ENCODE data around the gene COL24A1. TPM values are rescaled to one million over a fixed set of nuclear protein-coding genes. Genes with fewer than 3 reads are reported as not detected.

Gene COL24A1
- total and polyA plus RNA-seq, 2 donors (not counting 3 experiments of a cell fraction or from before 2014, with no cell fraction given) = 0.03 TPM; not detected in 1

DNA sequence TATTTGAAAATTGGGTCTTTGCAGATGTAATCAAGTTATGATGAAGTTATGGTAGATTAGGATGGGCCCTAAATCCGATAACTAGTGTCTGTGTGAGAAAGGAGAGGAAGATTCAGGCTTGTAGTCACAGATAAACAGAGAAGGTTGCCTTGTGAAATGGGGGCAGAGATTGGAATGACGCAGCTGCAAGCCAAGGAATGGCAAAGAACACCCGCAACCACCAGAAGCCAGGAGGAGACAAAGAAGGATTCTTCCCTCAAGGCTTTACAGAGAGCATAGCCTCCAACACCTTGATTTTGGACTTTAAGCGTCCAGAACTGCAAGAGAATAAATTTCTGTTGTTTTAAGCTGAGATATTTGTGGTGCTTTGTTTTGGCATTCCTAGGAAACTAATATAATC, 35.4 kb upstream of the COL24A1 start:
- ChIA-PET CTCF (no interaction called here), POLR2A (no interaction called here)
- DNase-seq (ENCODE audit: low read depth, low spot score) (no peak), FAIRE-seq (no peak)
- H4K20me1 ChIP-seq (replicated peaks; ENCODE audit: control insufficient read depth, extremely low read depth, insufficient read depth, low read length) = no peaks in the 10 kb centered on the region
- H3K4me1 ChIP-seq (ENCODE audit: control insufficient read depth, extremely low read depth, insufficient read depth, low read length) = no peaks in the 10 kb centered on the region
- TF ChIP-seq, protein P1, sequence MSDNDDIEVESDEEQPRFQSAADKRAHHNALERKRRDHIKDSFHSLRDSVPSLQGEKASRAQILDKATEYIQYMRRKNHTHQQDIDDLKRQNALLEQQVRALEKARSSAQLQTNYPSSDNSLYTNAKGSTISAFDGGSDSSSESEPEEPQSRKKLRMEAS (IDR thresholded peaks at IDR 0.05; ENCODE audit: insufficient read depth, insufficient read length) = no peak
- no peak for TF ChIP-seq POLR2AphosphoS5 (IDR thresholded peaks at IDR 0.05; ENCODE audit: insufficient read depth, low read depth, low read length)
- TF ChIP-seq MYC (IDR thresholded peaks at IDR 0.05; ENCODE audit: low read depth, low read length) = no peak
- no peak for TF ChIP-seq POLR2A (IDR thresholded peaks at IDR 0.05; ENCODE audit: low read depth, low read length)
- no peak for TF ChIP-seq FOS (IDR thresholded peaks at IDR 0.05; ENCODE audit: borderline replicate concordance, insufficient read depth, low read length)
- TF ChIP-seq, protein P2, sequence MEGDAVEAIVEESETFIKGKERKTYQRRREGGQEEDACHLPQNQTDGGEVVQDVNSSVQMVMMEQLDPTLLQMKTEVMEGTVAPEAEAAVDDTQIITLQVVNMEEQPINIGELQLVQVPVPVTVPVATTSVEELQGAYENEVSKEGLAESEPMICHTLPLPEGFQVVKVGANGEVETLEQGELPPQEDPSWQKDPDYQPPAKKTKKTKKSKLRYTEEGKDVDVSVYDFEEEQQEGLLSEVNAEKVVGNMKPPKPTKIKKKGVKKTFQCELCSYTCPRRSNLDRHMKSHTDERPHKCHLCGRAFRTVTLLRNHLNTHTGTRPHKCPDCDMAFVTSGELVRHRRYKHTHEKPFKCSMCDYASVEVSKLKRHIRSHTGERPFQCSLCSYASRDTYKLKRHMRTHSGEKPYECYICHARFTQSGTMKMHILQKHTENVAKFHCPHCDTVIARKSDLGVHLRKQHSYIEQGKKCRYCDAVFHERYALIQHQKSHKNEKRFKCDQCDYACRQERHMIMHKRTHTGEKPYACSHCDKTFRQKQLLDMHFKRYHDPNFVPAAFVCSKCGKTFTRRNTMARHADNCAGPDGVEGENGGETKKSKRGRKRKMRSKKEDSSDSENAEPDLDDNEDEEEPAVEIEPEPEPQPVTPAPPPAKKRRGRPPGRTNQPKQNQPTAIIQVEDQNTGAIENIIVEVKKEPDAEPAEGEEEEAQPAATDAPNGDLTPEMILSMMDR (IDR thresholded peaks at IDR 0.05; ENCODE audit: extremely low read depth in 1 of 2, insufficient read depth in 1 of 2, low read depth in 1 of 2, low read length in 2 of 2) = no peak
- TF ChIP-seq JUN (IDR thresholded peaks at IDR 0.05; ENCODE audit: borderline replicate concordance, insufficient read depth, insufficient read length, low read depth) = no peak
- TF ChIP-seq EZH2 (IDR thresholded peaks at IDR 0.05; ENCODE audit: borderline replicate concordance, low read depth, low read length, severe bottlenecking) = no peak
- TF ChIP-seq GATA2 (IDR thresholded peaks at IDR 0.05; ENCODE audit: insufficient read depth, insufficient read length, low read depth, low read length) = no peak
- H3K79me2 ChIP-seq (ENCODE audit: control insufficient read depth, insufficient read depth, low read length) = no peaks in the 10 kb centered on the region
- no peak overlapping the region for H3K4me2 ChIP-seq (ENCODE audit: insufficient read depth, low read length)
- no TSS peak for BruUV-seq (replicated peaks)
- no peaks in the 10 kb centered on the region for H3K9me1 ChIP-seq (replicated peaks; ENCODE audit: control insufficient read depth, extremely low read depth, insufficient read depth, low read length)
- dilution Hi-C loops (cut with MboI; ENCODE audit: extremely low pct_ligation_motif_present, low sequenced_read_pairs) (no loop called here), intact Hi-C loops (cut with micrococcal nuclease) (no loop called here)
- H3K36me3 ChIP-seq (ENCODE audit: control insufficient read depth in 2 of 2, extremely low read depth in 1 of 2, insufficient read depth in 2 of 2, low read length in 2 of 2) = no peaks in the 10 kb centered on the region
- H3K27ac ChIP-seq (ENCODE audit: insufficient read depth, low read depth, low read length) = no peak overlapping the region
- H3K27me3 ChIP-seq (ENCODE audit: control insufficient read depth in 2 of 2, insufficient read depth in 2 of 2, low read length in 2 of 2) = peaks cover 3 to 8% of the 10 kb centered on the region in 2 experiments
- H3K4me3 ChIP-seq (replicated peaks in 1 of 3; ENCODE audit: insufficient read depth in 1 of 3, low read depth in 1 of 3, low read length in 3 of 3) = no peak overlapping the region
- H3K9ac ChIP-seq (replicated peaks; ENCODE audit: extremely low read depth, insufficient read depth, low read length) = no peak overlapping the region
- no peak overlapping the region for H2AFZ ChIP-seq (ENCODE audit: low read depth, low read length)
- H3K9me3 ChIP-seq (replicated peaks; ENCODE audit: control insufficient read depth, insufficient read depth, low read length) = no peaks in the 10 kb centered on the region

Data from endothelial cell of umbilical vein (primary cell).